HEK293T (cell line): ENCODE results near the gene IL19.

Experiments
- ARNT ChIP-seq: fragments of 450-650 bp; IDR thresholded peaks from 2 replicates; pipeline ENCODE4 v1.6.1; 2017; ENCODE audit warnings: mild to moderate bottlenecking
- BHLHE40 ChIP-seq: fragments of 450-650 bp; IDR thresholded peaks from 2 replicates; pipeline ENCODE4 v1.6.1; 2016; ENCODE audit warnings: mild to moderate bottlenecking, moderate library complexity, borderline replicate concordance
- FOXK2 ChIP-seq: fragments of 450-650 bp; IDR thresholded peaks from 2 replicates; pipeline ENCODE4 v1.6.1; 2016; ENCODE audit warnings: mild to moderate bottlenecking
- FOXM1 ChIP-seq: fragments of 450-650 bp; IDR thresholded peaks from 2 replicates; pipeline ENCODE4 v1.6.1; 2017; ENCODE audit warnings: mild to moderate bottlenecking, borderline replicate concordance
- NFRKB ChIP-seq: fragments of 450-650 bp; IDR thresholded peaks from 2 replicates; pipeline ENCODE4 v1.6.1; 2016; ENCODE audit warnings: mild to moderate bottlenecking, moderate library complexity
- SP1 ChIP-seq: fragments of 450-650 bp; IDR thresholded peaks from 2 replicates; pipeline ENCODE4 v1.6.1; 2017
- ZNF384 ChIP-seq: fragments of 450-650 bp; IDR thresholded peaks from 2 replicates; pipeline ENCODE4 v1.6.1; 2016

GRCh38 chr1:206834217-206834616 is 63.6 kb downstream of the IL19 start:
- TF ChIP-seq FOXM1, result no peak
- no peak for TF ChIP-seq SP1
- TF ChIP-seq ZNF384, result no peak
- no peak for TF ChIP-seq NFRKB
- TF ChIP-seq BHLHE40, result no peak
- no peak for TF ChIP-seq FOXK2
- TF ChIP-seq ARNT, result no peak
